HUDEP-2 (cell line): Measurements from ENCODE around the gene CEP250.
"Not testable (repeated sequence)": the region's sequence is repeated elsewhere in the genome, so short reads cannot be mapped to it uniquely, and the experiment has no call there.

Experiments
- DNase-seq, 76 experiments: peaks; one replicate each; lab custom pipeline; 2025; ENCODE audit not compliant: unreplicated experiment in 76 of 76; lab: John Stamatoyannopoulos, UW

Gene CEP250

DNA sequence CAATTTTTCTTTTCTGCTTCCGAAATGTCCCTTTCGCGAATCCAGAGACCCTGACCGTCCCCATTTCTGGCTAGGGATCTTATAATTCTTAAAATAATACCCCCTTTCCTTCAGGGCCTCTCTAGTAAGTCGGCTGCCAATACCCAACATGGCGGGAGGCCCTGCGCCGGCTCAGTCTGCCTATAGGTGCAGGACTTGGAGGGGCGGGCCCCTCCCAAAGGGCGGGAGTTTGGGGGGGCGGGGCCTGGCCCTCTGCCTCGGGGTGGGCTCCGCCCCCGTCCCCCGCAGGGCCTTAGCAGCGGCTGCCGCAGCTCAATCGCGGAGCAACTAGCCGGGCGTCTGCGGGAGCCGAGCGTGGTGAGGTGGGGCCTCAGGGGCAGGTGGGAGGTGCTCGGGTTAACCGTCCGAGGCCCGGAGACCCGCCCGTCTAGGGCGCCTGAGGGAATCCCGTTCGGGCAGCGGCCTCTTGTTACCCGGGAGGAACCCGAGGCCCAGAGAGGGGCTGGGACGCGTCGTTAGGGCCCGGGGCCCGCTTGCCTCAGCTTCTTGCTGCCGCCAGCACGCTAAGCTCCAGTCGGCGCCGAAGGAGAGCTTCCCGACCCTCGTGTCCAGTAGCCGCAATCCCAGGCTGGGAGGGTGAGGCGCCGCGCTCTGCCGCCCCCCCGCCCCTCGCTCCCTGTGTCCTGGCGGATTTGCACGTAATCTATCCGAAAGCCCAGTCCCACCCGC is at the start of gene CEP250:
CEP250 (plus strand) TSS at position 718 of the 729 bp plus-strand sequence. CDS start 6,770 bp downstream, outside the sequence.
- DNase-seq: peak in 75 of 76 experiments; percentile 75 to 96 (median 92)

DNA sequence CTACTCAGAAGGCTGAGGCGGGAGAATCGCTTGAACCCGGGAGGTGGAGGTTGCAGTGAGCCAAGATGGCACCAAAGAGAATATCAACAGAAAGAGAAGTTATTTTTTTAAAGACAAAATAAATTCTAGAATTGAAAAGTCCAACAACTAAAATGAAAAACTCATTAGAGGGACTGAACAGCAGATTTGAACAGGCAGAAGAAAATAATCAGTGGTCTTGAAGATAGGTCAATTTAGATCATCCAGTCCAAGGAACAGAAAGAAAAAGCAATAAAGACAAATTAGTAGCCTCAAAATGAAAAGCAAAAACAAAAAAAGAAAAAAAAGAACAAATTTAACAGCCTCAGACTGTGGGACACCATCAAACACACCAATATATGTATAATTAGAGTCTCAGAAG is 49.6 kb upstream of the CEP250 start:
- no peak for DNase-seq

- no peak for DNase-seq
Observed at GRCh38 chr20:35408270-35408669, 47.1 kb upstream of the CEP250 start.

GRCh38 chr20:35409542-35409941 is 45.9 kb upstream of the CEP250 start:
- DNase-seq: no peak

DNA sequence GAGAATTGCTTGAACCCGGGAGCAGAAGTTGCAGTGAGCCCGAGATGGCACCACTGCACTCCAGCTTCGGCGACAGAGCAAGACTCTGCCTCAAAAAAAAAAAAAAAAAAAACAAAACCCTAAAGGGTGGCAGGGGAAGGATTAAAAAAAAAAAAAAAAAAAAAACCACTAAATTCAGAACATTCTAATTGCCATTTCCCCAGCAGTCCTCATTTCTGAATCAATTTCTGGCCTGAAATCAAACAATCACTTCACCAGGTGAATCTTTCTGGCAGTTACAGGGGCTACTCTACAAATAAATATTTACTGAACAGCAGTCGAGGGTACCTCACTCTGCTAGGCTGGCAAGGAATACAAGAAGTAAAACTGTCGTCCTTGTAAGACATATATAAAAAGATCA is 44.8 kb upstream of the CEP250 start:
- no peak for DNase-seq

GRCh38 chr20:35421322-35421721 is 34.1 kb upstream of the CEP250 start:
- DNase-seq: no peak

- no peak for DNase-seq
Observed at GRCh38 chr20:35431621-35432429, 23.6 kb upstream of the CEP250 start.

DNA sequence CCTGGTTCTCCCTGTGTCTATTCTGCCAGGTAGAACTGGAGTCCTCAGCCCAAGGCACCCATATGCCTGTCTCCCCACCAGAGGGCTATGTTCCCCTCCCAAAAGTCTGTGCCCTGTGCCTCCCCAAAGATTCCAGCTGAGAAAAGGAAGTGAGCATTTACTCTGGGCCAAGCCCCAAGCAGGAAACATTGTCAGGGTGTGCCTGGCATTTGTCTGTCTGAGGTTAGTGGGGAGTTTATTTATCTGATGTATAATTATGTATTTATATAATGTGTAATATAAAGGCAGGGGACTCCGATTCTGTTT is 23.0 kb upstream of the CEP250 start:
- DNase-seq: peak in 1 of 76 experiments; percentile 3

DNA sequence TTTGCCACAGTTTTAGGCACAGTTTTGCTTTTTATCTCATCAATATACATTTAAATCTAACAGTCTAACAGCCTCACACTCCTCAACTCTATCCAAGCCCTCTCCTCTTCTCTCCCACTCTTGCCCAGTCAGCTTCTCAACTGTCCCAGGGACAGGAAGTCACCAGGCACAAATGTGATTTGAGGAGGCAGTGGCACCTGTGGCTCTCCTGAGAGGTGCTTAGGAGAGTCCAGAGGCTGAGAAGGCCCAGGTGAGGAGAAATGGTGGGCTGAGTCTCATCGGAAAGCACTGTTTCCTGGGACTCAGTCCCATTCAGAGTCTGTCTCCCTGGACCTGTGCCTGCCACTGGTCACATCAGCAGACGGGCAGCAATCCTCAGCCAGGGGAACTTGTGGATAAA is 22.1 kb upstream of the CEP250 start:
- DNase-seq: no peak

- no peak for DNase-seq
Observed at GRCh38 chr20:35434085-35435005, 21.1 kb upstream of the CEP250 start.

DNA sequence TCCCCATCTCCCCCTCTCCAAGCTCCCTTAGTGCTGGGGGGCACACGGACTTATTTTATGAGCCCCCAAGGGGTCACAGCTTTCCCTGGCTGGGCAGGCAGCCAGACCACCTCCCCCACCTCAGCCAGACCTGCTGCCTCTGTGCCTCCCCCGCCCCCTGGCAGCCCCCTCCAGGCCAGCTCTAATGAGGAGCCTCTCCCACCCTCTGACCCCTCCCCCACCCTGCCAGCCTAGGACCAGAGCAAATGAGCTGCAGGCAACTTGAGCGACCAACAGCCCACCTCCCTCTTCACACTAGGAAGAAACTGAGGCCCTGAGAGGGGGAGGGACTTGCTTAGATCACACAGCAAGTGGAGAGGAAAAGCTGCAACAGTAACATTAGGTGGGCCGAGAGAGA is 19.2 kb upstream of the CEP250 start:
- DNase-seq: no peak

DNA sequence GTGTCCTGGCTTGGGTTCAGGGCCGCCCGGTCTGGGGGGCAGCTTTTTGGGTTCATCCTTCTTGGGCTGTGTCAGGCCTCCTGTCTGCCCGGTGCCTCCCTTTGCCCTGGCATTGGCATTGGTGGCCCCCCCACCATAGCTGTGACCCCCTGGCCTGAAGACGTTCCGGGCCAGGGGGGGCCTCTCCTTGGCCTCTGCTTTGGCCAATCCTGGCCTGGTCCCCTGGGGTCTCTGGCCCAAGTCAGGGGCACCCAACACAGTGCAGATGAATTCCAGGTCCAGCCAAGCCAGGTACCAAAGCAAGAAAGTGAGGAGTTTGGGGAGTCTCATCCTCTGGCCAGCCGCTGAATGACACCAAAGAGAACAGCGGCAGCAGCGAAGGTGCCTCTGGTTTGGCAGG is 17.8 kb upstream of the CEP250 start:
- no peak for DNase-seq

DNA sequence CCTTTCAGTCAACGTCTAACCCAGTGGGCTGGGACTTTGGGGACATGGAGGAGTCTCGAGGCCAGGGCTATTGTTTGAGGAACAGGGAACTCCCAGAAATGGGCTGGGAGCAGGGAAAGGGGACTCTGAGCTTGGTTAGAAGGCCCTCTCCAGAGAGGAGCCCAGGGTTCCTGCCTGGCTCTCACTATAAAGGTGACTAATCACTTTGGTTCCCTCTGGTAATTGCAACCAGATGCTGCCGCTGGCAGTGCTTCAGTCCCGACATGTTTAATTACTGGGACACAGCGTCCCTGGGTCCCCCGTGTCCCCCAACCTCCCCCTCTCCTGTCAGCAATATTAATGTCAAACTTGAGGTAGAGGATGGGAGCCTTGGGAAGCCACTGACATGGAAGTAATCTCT is 12.4 kb upstream of the CEP250 start:
- DNase-seq: no peak

DNA sequence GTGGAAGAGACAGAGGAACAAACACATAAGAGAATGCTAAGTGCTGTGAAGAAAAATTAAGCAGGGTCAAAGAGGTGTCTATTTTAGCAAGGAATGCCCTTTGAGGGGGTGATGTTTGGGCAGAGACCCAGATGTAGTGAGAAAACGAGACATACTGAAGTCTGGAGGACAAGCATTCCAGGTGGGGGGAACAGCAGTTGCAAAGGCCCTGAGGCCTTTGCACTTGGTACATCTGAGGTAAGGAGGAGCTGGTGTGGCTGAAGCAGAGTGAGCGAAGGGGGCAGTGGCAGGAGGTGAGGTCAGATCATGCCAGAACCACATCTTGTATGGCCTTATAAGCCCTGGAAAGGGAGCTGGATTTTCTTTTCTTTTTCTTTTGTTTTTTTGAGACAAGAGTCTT is 11.2 kb upstream of the CEP250 start:
- DNase-seq: no peak

DNA sequence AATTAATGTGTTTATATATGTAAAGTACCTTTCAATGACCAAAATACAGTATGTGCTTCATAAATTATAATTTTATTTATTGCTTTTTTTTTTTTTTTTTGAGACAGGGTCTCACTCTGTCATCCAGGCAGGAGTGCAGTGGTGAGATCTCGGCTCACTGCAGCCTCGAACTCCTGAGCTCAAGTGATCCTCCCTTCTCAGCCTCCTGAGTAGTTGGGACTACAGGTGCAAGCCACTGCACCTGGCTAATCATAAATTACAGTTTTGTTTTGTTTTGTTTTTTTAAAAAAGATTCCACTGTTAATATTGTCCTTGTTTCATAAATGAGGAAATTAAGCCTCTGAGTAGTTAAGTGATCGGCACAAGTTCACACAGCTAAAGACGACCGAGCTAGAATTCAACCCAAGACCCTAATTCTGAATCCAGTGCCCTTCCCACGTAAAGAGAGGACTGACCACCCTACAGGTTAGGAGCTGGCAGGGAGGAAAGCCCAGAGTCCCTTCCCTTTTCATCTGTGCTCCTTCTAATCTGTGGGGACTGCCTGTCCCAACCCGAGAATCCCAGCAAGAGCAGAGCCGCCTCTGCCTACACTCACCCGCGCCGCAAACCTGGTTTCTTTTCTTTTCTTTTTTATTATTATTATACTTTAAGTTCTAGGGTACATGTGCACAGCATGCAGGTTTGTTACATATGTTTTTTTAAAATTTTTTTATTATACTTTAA is 8.9 kb upstream of the CEP250 start:
- DNase-seq: peak in 5 of 76 experiments; percentile 5 to 34 (median 15)

DNA sequence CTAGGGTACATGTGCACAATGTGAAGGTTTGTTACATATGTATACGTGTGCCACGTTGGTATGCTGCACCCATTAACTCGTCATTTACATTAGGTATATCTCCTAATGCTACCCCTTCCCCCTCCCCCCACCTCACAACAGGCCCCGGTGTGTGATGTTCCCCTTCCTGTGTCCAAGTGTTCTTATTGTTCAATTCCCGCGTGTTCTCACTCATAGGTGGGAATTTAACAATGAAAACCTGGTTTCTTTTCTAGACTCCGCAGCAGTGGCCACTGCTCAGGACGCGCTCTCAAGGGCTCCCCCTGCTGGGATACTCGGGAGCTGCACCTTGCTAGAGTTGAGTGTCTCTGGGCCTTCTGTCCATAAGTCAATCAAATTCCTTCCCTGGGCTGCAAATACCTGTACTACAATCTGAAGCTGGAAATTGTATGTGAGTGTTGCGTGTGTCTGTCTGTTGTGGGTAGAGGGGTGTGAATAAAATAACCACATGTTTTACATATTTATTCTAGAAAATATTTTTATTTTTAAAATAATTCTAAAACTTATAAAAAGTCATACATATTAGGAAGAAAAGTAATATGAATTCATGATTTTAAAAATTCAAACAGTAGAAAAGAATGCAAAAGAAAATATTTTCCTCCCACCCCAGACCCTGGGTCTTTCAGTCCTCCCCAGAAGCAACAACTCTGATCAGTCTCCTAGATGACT is 8.2 kb upstream of the CEP250 start:
- peak in 72 of 76 experiments; percentile 12 to 91 (median 76) for DNase-seq

DNA sequence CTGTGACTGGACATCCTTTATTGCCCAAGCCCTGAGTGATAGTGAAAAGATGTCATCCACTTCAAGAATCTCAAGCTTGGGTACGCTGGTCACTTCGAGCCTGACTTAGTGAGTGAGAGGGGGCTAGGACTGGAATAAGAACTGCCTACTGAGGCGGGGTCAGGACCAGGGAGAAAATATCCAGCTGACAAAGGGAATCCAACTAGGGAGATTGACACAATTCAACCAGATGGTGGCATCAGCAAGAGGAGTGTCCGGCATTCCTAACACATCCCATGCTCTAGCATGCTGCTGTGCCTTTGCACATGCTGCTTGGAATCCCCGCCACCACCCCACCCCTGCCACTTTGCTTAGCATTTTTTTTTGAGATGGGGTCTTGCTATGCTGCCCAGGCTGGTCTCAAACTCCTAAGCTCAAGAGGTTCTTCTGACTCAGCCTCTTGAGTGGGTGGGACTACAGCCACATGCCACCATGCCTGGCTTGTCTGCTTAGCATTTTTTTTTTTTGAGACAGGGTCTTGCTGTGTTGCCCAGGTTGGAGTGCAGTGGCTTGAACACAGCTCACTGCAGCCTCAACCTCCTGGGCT is 6.5 kb upstream of the CEP250 start:
- no peak for DNase-seq

GRCh38 chr20:35449855-35450254 is 5.5 kb upstream of the CEP250 start:
- not testable (repeated sequence) for DNase-seq

GRCh38 chr20:35451295-35451694 is 4.1 kb upstream of the CEP250 start:
- no peak for DNase-seq
